HG02973 (cell line): Measurements from ENCODE around the gene CMC2.

Experiments
- ATAC-seq: cut with Tn5 transposase; IDR thresholded peaks from one replicate; pipeline ENCODE4 v1.9.1; 2021; ENCODE audit warnings: moderate library complexity; ENCODE audit not compliant: unreplicated experiment

The CMC2 gene

GRCh38 chr16:80936410-80936809 lies 70.3 kb downstream of the CMC2 start:
- no peak for ATAC-seq

- no peak for ATAC-seq
These were observed 71.0 kb downstream of the CMC2 start for GRCh38 chr16:80935691-80936090.

DNA sequence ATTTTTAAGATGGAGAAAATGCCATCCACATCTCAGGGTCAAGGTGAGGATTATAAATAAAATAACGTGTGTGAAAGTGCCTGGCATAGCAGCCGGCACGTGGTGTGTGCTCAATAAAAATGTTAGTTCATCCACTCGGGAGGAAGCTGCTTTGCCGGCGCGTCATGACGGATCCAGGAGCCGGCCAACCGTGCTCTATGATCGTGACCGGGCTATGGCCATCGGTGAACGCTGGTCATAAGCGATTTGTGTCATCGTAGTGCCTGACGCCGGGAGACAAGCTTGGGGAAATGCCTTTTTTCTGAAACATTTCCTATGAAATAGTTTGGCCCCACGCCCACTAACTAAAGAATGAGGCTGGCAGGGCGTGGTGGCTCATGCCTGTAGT lies 74.0 kb downstream of the CMC2 start:
- ATAC-seq: no peak

DNA sequence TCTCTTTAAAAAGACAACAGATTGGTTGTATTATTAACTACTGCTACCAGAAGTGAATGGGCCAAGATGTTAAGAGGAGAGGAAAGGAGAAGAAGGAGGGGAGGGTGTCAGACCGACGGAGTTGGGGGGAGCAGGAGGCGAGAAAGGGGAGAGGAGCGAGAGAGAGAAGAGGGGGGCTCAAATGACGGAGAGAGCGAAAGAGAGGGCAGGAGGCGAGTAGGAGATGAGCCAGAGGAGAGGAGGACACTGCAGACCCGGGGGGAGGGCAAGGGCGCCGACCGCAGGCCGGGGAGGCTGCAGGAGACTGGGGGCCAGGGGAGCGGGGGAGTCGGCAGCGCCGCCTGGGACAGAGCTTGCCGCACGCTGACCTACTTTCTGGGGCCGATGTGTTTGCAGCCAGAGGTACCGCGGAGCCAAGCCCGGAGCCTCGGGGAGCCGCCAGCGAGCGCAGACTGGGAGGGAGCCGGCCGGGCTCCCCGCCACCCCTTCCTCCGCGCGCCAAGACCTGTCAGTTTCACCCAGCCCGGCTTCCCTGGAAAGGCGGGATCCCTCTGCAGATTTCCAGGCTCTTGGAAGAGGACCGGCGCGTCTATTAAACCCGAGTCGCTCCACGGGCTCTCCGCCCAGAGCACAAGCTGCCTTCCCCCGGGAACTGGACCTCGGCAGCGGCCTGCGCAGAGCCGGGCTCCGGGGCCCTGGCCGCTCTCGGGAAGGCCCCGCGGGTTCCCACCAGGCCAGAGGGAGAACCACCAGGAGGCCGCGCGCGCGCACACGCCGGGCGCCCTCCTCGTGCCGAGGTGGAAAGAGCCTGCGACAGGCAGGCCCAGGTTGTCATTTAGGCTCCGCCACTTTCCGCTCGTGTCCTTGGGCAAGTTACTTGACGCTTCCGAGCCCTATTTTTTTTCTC lies 74.6 kb downstream of the CMC2 start:
- ATAC-seq: no peak

- ATAC-seq: peak; percentile 53
These were observed 82.2 kb downstream of the CMC2 start for GRCh38 chr16:80924372-80924978.

- no peak for ATAC-seq
These were observed 83.3 kb downstream of the CMC2 start for GRCh38 chr16:80923356-80923755.
